Measurements from ENCODE around the gene IMP3. TPM values are rescaled to one million over a fixed set of nuclear protein-coding genes. Genes with fewer than 3 reads are reported as not detected.
"Not testable (repeated sequence)": the region's sequence is repeated elsewhere in the genome, so short reads cannot be mapped to it uniquely, and the experiment has no call there.

IMP3 gene
- total RNA-seq, 1 experiment from 2014 or later = 56.0 TPM

- in situ Hi-C loops (cut with HindIII; ENCODE audit: low pct_unique_long_range_greater_than_20kb, low sequenced_read_pairs) = no loop called here
- intact Hi-C loops (cut with micrococcal nuclease; ENCODE audit: unreplicated experiment) = loop anchor here (5.0 kb wide), 1 partner anchor 38 kb away; the partner anchor contains the start of gene IMP3
Observed at GRCh38 chr15:75680007-75680789, 40.2 kb upstream of the IMP3 start.

GRCh38 chr15:75678324-75678690 lies 38.3 kb upstream of the IMP3 start:
- intact Hi-C loops (cut with micrococcal nuclease; ENCODE audit: unreplicated experiment); H3K9me3 ChIP-seq (ENCODE audit: control insufficient read depth, insufficient read depth, low read depth, low read length); ATAC-seq; BruUV-seq (replicated peaks); POLR2A ChIA-PET; H3K27me3 ChIP-seq (ENCODE audit: control insufficient read depth, insufficient read depth, low read length); H3K36me3 ChIP-seq (ENCODE audit: control insufficient read depth, insufficient read depth, low read length); H3K4me1 ChIP-seq (ENCODE audit: control insufficient read depth, insufficient read depth, low read length); H3K4me3 ChIP-seq (ENCODE audit: low read depth in 2 of 2, low read length in 2 of 2); H3K27ac ChIP-seq (ENCODE audit: low read length); in situ Hi-C loops (cut with HindIII; ENCODE audit: low pct_unique_long_range_greater_than_20kb, low sequenced_read_pairs); DNase-seq (ENCODE audit: low read depth, low spot score); CTCF ChIA-PET: not testable (repeated sequence)

More at GRCh38 chr15:75680007-75680789, 40.2 kb upstream of the IMP3 start:
- no peak for ATAC-seq
- Histone ChIP-seq H3K36me3 (ENCODE audit: control insufficient read depth, insufficient read depth, low read length) (no peaks in the 10 kb centered on the region), H3K9me3 (ENCODE audit: control insufficient read depth, insufficient read depth, low read depth, low read length) (no peaks in the 10 kb centered on the region), H3K27ac (ENCODE audit: low read length) (no peak overlapping the region), H3K27me3 (ENCODE audit: control insufficient read depth, insufficient read depth, low read length) (no peaks in the 10 kb centered on the region), H3K4me1 (ENCODE audit: control insufficient read depth, insufficient read depth, low read length) (no peaks in the 10 kb centered on the region), H3K4me3 (ENCODE audit: low read depth in 2 of 2, low read length in 2 of 2) (no peak overlapping the region)
- no peak for TF ChIP-seq REST (IDR thresholded peaks at IDR 0.05; ENCODE audit: insufficient read depth in 1 of 2, low read depth in 2 of 2, low read length in 1 of 2)
- TF ChIP-seq POLR2AphosphoS5 (IDR thresholded peaks at IDR 0.05; ENCODE audit: low read depth, low read length) = no peak
- TF ChIP-seq SIN3A (IDR thresholded peaks at IDR 0.05; ENCODE audit: borderline replicate concordance, insufficient read depth, low read depth, low read length) = no peak
- no peak for TF ChIP-seq TCF7L2 (IDR thresholded peaks at IDR 0.05; ENCODE audit: low read depth, low read length)
- TF ChIP-seq, protein P1, sequence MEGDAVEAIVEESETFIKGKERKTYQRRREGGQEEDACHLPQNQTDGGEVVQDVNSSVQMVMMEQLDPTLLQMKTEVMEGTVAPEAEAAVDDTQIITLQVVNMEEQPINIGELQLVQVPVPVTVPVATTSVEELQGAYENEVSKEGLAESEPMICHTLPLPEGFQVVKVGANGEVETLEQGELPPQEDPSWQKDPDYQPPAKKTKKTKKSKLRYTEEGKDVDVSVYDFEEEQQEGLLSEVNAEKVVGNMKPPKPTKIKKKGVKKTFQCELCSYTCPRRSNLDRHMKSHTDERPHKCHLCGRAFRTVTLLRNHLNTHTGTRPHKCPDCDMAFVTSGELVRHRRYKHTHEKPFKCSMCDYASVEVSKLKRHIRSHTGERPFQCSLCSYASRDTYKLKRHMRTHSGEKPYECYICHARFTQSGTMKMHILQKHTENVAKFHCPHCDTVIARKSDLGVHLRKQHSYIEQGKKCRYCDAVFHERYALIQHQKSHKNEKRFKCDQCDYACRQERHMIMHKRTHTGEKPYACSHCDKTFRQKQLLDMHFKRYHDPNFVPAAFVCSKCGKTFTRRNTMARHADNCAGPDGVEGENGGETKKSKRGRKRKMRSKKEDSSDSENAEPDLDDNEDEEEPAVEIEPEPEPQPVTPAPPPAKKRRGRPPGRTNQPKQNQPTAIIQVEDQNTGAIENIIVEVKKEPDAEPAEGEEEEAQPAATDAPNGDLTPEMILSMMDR (IDR thresholded peaks at IDR 0.05) = no peak
- CTCF ChIA-PET = interaction anchor here (0.9 kb wide), 1 partner anchor 12 kb away, joined by 5 read pairs; no protein-coding TSS in a partner anchor
- no peak for DNase-seq (ENCODE audit: low read depth, low spot score)
- BruUV-seq (replicated peaks) = no TSS peak
- POLR2A ChIA-PET = no interaction called here
